OCI-LY1 (cell line): ENCODE results near the gene SLC10A6.

Source experiments
- H2AFZ ChIP-seq: fragments of 200-600 bp; sonication (generic), shearing (Covaris generic); 2 replicates; pipeline ENCODE4 v1.6.0; 2014; ENCODE audit warnings: antibody characterized with exemption, mild to moderate bottlenecking, low read length
- H3F3A ChIP-seq: fragments of 200-600 bp; sonication (generic), shearing (Covaris generic); 2 replicates; pipeline ENCODE4 v1.6.0; 2014; ENCODE audit warnings: mild to moderate bottlenecking, antibody characterized with exemption, low read length, moderate library complexity; ENCODE audit not compliant: insufficient read depth
- H3K27ac ChIP-seq: fragments of 200-600 bp; sonication (generic); 2 replicates; pipeline ENCODE4 v1.5.1; 2014; ENCODE audit warnings: low read length, mixed run types, mild to moderate bottlenecking, low read depth; ENCODE audit not compliant: poor library complexity, severe bottlenecking
- H3K27me3 ChIP-seq: fragments of 200-600 bp; sonication (generic); 2 replicates; pipeline ENCODE4 v1.6.0; 2014; ENCODE audit warnings: antibody characterized with exemption, mild to moderate bottlenecking, low read length, moderate library complexity; ENCODE audit not compliant: insufficient read depth
- H3K36me3 ChIP-seq: fragments of 200-600 bp; sonication (generic); 2 replicates; pipeline ENCODE4 v1.6.1; 2014; ENCODE audit warnings: mild to moderate bottlenecking, antibody characterized with exemption, low read length, moderate library complexity, mixed read lengths; ENCODE audit not compliant: insufficient read depth
- H3K4me1 ChIP-seq: fragments of 200-600 bp; sonication (generic); 2 replicates; pipeline ENCODE4 v1.5.1; 2014; ENCODE audit warnings: mild to moderate bottlenecking, low read length, moderate library complexity; ENCODE audit not compliant: insufficient read depth, severe bottlenecking
- H3K4me2 ChIP-seq: fragments of 200-600 bp; sonication (generic), shearing (Covaris generic); 2 replicates; pipeline ENCODE4 v1.6.1; 2014; ENCODE audit warnings: low read length
- H3K4me3 ChIP-seq: fragments of 200-600 bp; sonication (generic); 2 replicates; pipeline ENCODE4 v1.5.1; 2014; ENCODE audit warnings: low read length, low read depth, mild to moderate bottlenecking, mixed read lengths; ENCODE audit not compliant: poor library complexity, severe bottlenecking
- H3K79me2 ChIP-seq: fragments of 200-600 bp; shearing (Covaris generic); 2 replicates; pipeline ENCODE4 v1.6.1; 2016; ENCODE audit warnings: mixed run types, low read length, mixed read lengths; ENCODE audit not compliant: insufficient read depth
- H3K9ac ChIP-seq: fragments of 200-600 bp; sonication (generic), shearing (Covaris generic); 2 replicates; pipeline ENCODE4 v1.6.1; 2014; ENCODE audit warnings: mild to moderate bottlenecking, low read length, mixed read lengths
- H3K9me2 ChIP-seq: fragments of 200-600 bp; sonication (generic), shearing (Covaris generic); 2 replicates; pipeline ENCODE4 v1.6.1; 2014; ENCODE audit warnings: low read depth, mild to moderate bottlenecking, low read length, mixed read lengths
- H3K9me3 ChIP-seq: fragments of 200-600 bp; shearing (Covaris generic); 2 replicates; pipeline ENCODE4 v1.6.1; 2014; ENCODE audit warnings: low read length, mixed read lengths
- H4K20me1 ChIP-seq: fragments of 200-600 bp; sonication (generic), shearing (Covaris generic); 2 replicates; pipeline ENCODE4 v1.6.0; 2016; ENCODE audit warnings: mild to moderate bottlenecking, low read length; ENCODE audit not compliant: insufficient read depth
- EZH2 ChIP-seq: fragments of 200-600 bp; sonication (generic), shearing (Covaris generic); IDR thresholded peaks from 2 replicates; pipeline ENCODE4 v1.8.0; 2017; ENCODE audit warnings: borderline replicate concordance, mixed run types, mild to moderate bottlenecking, antibody characterized with exemption, low read length, moderate library complexity, mixed read lengths
- TF ChIP-seq, protein P1 (sequence below): fragments of 200-600 bp; sonication (generic), shearing (Covaris generic); IDR thresholded peaks from 2 replicates; pipeline ENCODE4 v1.5.1; 2017; ENCODE audit warnings: mild to moderate bottlenecking, antibody characterized with exemption, low read length, moderate library complexity, mixed read lengths

The SLC10A6 gene

GRCh38 chr4:86895692-86896488 lies 46.7 kb upstream of the SLC10A6 start:
- H3K79me2 ChIP-seq, result no peaks in the 10 kb centered on the region
- no peaks in the 10 kb centered on the region for H3F3A ChIP-seq
- H3K4me3 ChIP-seq, result no peak overlapping the region
- H3K9ac ChIP-seq, result no peak overlapping the region
- no peaks in the 10 kb centered on the region for H3K9me3 ChIP-seq
- TF ChIP-seq, protein P1, sequence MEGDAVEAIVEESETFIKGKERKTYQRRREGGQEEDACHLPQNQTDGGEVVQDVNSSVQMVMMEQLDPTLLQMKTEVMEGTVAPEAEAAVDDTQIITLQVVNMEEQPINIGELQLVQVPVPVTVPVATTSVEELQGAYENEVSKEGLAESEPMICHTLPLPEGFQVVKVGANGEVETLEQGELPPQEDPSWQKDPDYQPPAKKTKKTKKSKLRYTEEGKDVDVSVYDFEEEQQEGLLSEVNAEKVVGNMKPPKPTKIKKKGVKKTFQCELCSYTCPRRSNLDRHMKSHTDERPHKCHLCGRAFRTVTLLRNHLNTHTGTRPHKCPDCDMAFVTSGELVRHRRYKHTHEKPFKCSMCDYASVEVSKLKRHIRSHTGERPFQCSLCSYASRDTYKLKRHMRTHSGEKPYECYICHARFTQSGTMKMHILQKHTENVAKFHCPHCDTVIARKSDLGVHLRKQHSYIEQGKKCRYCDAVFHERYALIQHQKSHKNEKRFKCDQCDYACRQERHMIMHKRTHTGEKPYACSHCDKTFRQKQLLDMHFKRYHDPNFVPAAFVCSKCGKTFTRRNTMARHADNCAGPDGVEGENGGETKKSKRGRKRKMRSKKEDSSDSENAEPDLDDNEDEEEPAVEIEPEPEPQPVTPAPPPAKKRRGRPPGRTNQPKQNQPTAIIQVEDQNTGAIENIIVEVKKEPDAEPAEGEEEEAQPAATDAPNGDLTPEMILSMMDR, result peak; percentile 85
- no peak for TF ChIP-seq EZH2
- no peaks in the 10 kb centered on the region for H4K20me1 ChIP-seq
- no peaks in the 10 kb centered on the region for H3K4me1 ChIP-seq
- H3K36me3 ChIP-seq, result no peaks in the 10 kb centered on the region
- no peaks in the 10 kb centered on the region for H3K9me2 ChIP-seq
- no peaks in the 10 kb centered on the region for H3K27me3 ChIP-seq
- H2AFZ ChIP-seq, result no peak overlapping the region
- no peak overlapping the region for H3K4me2 ChIP-seq
- no peak overlapping the region for H3K27ac ChIP-seq

DNA sequence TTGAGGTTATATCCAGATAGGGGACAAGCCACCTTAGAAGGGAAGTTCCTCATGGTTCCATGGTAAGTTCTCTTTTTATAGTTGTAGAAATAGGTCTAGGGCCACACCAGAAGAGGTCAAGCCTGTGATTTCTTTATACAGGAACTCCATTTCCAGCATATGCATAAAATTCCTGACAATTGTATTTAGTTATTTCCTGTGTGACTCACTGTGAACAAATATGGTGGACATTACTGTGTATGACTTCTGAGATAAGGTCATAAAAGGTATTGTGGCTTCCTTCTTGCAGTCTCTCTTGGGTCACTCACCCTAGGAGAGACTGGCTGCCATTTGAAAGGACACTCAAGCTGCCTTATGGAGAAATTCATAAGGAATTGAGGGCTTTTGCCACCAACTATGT lies 45.3 kb upstream of the SLC10A6 start:
- no peaks in the 10 kb centered on the region for H3K79me2 ChIP-seq
- H3F3A ChIP-seq, result no peaks in the 10 kb centered on the region
- H3K9ac ChIP-seq, result no peak overlapping the region
- no peak for TF ChIP-seq EZH2
- TF ChIP-seq, protein P1, result no peak
- H4K20me1 ChIP-seq, result no peaks in the 10 kb centered on the region
- H3K36me3 ChIP-seq, result no peaks in the 10 kb centered on the region
- H3K27ac ChIP-seq, result no peak overlapping the region
- H2AFZ ChIP-seq, result no peak overlapping the region
- no peaks in the 10 kb centered on the region for H3K9me2 ChIP-seq
- no peak overlapping the region for H3K4me3 ChIP-seq
- no peaks in the 10 kb centered on the region for H3K27me3 ChIP-seq
- H3K4me2 ChIP-seq, result no peak overlapping the region
- H3K9me3 ChIP-seq, result no peaks in the 10 kb centered on the region
- no peaks in the 10 kb centered on the region for H3K4me1 ChIP-seq

GRCh38 chr4:86893136-86893535 lies 44.0 kb upstream of the SLC10A6 start:
- no peaks in the 10 kb centered on the region for H3F3A ChIP-seq
- no peaks in the 10 kb centered on the region for H3K9me2 ChIP-seq
- no peaks in the 10 kb centered on the region for H3K4me1 ChIP-seq
- H3K36me3 ChIP-seq, result no peaks in the 10 kb centered on the region
- H3K27me3 ChIP-seq, result no peaks in the 10 kb centered on the region
- no peak overlapping the region for H3K4me2 ChIP-seq
- H4K20me1 ChIP-seq, result no peaks in the 10 kb centered on the region
- no peak overlapping the region for H3K27ac ChIP-seq
- no peaks in the 10 kb centered on the region for H3K9me3 ChIP-seq
- no peak overlapping the region for H3K9ac ChIP-seq
- no peak overlapping the region for H3K4me3 ChIP-seq
- no peak overlapping the region for H2AFZ ChIP-seq
- no peaks in the 10 kb centered on the region for H3K79me2 ChIP-seq
- TF ChIP-seq, protein P1, result no peak
- no peak for TF ChIP-seq EZH2
